Brain microvascular endothelial cell (primary cell): ENCODE results near the gene KIF20B.
A peak's percentile ranks its signal among the peaks of the same experiment; 100 is the strongest.

Experiments
- DNase-seq: peaks from one replicate; pipeline ENCODE4 v3.0.0-alpha.2; 2020
- H3K27ac ChIP-seq: fragments of 250-450 bp; sonication (Bioruptor Pico); 2 replicates; pipeline ENCODE4 v1.5.1; 2020; ENCODE audit warnings: mild to moderate bottlenecking, moderate library complexity
- H3K27me3 ChIP-seq: fragments of 250-450 bp; sonication (Bioruptor Pico); replicated peaks from 2 replicates; pipeline ENCODE4 v1.5.1; 2020; ENCODE audit warnings: mild to moderate bottlenecking
- H3K36me3 ChIP-seq: fragments of 250-450 bp; sonication (Bioruptor Pico); replicated peaks from 2 replicates; pipeline ENCODE4 v1.5.1; 2020; ENCODE audit warnings: mild to moderate bottlenecking
- H3K4me3 ChIP-seq: 2 replicates; pipeline ENCODE4 v1.5.1; 2011; ENCODE audit warnings: low read depth, mild to moderate bottlenecking, control low read depth, low read length, moderate library complexity
- CTCF ChIP-seq: IDR thresholded peaks from 2 replicates; pipeline ENCODE4 v1.5.1; 2011; ENCODE audit warnings: low read depth, mild to moderate bottlenecking, moderate library complexity, low read length, control low read depth, inconsistent platforms; ENCODE audit errors: missing control alignments
- in situ Hi-C: cut with HindIII; loops from 2 replicates; pipeline ENCODE4 v1.10.0; 2017; ENCODE audit warnings: low sequenced_read_pairs, low pct_ligation_motif_present

The KIF20B gene

GRCh38 chr10:89665302-89665701, 36.1 kb upstream of the KIF20B start:
- TF ChIP-seq CTCF: peak; percentile 26
- Histone ChIP-seq H3K27me3 (no peaks in the 10 kb centered on the region), H3K4me3 (no peak overlapping the region), H3K36me3 (no peaks in the 10 kb centered on the region), H3K27ac (no peak overlapping the region)
- DNase-seq: no peak
- in situ Hi-C loops: no loop called here

- in situ Hi-C loops: no loop called here
- no peak for TF ChIP-seq CTCF
- Histone ChIP-seq H3K36me3 (no peaks in the 10 kb centered on the region), H3K4me3 (no peak overlapping the region), H3K27me3 (no peaks in the 10 kb centered on the region), H3K27ac (no peak overlapping the region)
- no peak for DNase-seq
Measured at GRCh38 chr10:89666138-89666537, 35.3 kb upstream of the KIF20B start.

GRCh38 chr10:89668386-89669071, 32.9 kb upstream of the KIF20B start:
- in situ Hi-C loops: no loop called here
- H3K27me3 ChIP-seq: no peaks in the 10 kb centered on the region

GRCh38 chr10:89669985-89670384, 31.4 kb upstream of the KIF20B start:
- in situ Hi-C loops: no loop called here
- no peak for TF ChIP-seq CTCF
- no peaks in the 10 kb centered on the region for H3K27me3 ChIP-seq

More at GRCh38 chr10:89668386-89669071, 32.9 kb upstream of the KIF20B start:
- Histone ChIP-seq H3K27ac (no peak overlapping the region), H3K4me3 (no peak overlapping the region), H3K36me3 (no peaks in the 10 kb centered on the region)
- TF ChIP-seq CTCF: no peak
- no peak for DNase-seq

GRCh38 chr10:89670926-89671325, 30.5 kb upstream of the KIF20B start:
- in situ Hi-C loops: no loop called here
- no peak for TF ChIP-seq CTCF
- H3K4me3 ChIP-seq: no peak overlapping the region
- no peaks in the 10 kb centered on the region for H3K36me3 ChIP-seq
- DNase-seq: no peak
- no peaks in the 10 kb centered on the region for H3K27me3 ChIP-seq
- H3K27ac ChIP-seq: no peak overlapping the region

More at GRCh38 chr10:89669985-89670384, 31.4 kb upstream of the KIF20B start:
- H3K36me3 ChIP-seq: no peaks in the 10 kb centered on the region
- no peak overlapping the region for H3K4me3 ChIP-seq
- DNase-seq: no peak
- no peak overlapping the region for H3K27ac ChIP-seq

GRCh38 chr10:89677341-89677740, 24.0 kb upstream of the KIF20B start:
- in situ Hi-C loops: no loop called here
- no peak overlapping the region for H3K4me3 ChIP-seq
- TF ChIP-seq CTCF: no peak
- no peaks in the 10 kb centered on the region for H3K27me3 ChIP-seq
- no peak for DNase-seq
- no peaks in the 10 kb centered on the region for H3K36me3 ChIP-seq
- H3K27ac ChIP-seq: no peak overlapping the region
